HCT116 (cell line): ENCODE data around the gene FOXP2. TPM values are rescaled to one million over a fixed set of nuclear protein-coding genes. Genes with fewer than 3 reads are reported as not detected.

Source experiments
- ATAC-seq: fragments of 200-7000 bp; cut with Tn5 transposase; 2 replicates; pipeline ENCODE4 v1.9.1; 2020; ENCODE audit warnings: mild to moderate bottlenecking, moderate library complexity
- BruUV-seq: library from RNA; stranded (reverse); fragments of 400-500 nt; replicated peaks from 2 replicates; lab custom pipeline; 2021; lab: Mats Ljungman, UMichigan
- CTCF ChIA-PET: fragments of 300-600 bp; sonication (Branson Sonifier 250); formaldehyde crosslinking; loops from one replicate; lab custom pipeline; 2021; ENCODE audit warnings: antibody characterized with exemption; lab: Charles Lee
- POLR2A ChIA-PET: fragments of 300-600, 350-600 bp; sonication (Branson Sonifier 250); formaldehyde crosslinking; loops from one replicate; lab custom pipeline; 2021; ENCODE audit warnings: antibody characterized with exemption; lab: Charles Lee
- RAD21 ChIA-PET, 2 experiments: fragments of 300-600 bp; sonication (Branson Sonifier 250); formaldehyde crosslinking; loops; one replicate each; lab custom pipeline; 2023; ENCODE audit warnings: low total read pairs in 2 of 2; ENCODE audit not compliant: uncharacterized antibody in 2 of 2, unreplicated experiment in 2 of 2, low non-redundant PET in 1 of 2; lab: Charles Lee
- DNase-seq: peaks from one replicate; pipeline ENCODE4 v3.0.0-alpha.2; 2010; ENCODE audit warnings: low read depth, low spot score
- H2AFZ ChIP-seq: fragments of 200-600 bp; shearing (Covaris generic), sonication (generic); 2 replicates; pipeline ENCODE4 v1.6.1; 2017; ENCODE audit warnings: low read depth, mixed run types, mixed read lengths, antibody characterized with exemption, low read length; ENCODE audit not compliant: poor library complexity, severe bottlenecking
- H3K27ac ChIP-seq: 2 replicates; pipeline ENCODE4 v1.5.1; 2012; ENCODE audit warnings: low read depth, low read length
- H3K27me3 ChIP-seq: fragments of 200-600 bp; sonication (generic); 2 replicates; pipeline ENCODE4 v1.6.1; 2016; ENCODE audit warnings: mixed run types, low read length, mixed read lengths; ENCODE audit not compliant: insufficient read depth
- H3K36me3 ChIP-seq, 2 experiments: fragments of 200-500 bp in 1 of 2; fragments of 200-600 bp in 1 of 2; sonication (Bioruptor generic) in 1 of 2; sonication (generic) in 1 of 2; 2 replicates each; pipeline versions ENCODE4 v1.5.1 to v1.6.1; 2014 to 2016; ENCODE audit warnings: low read length in 2 of 2, inconsistent platforms in 1 of 2, mixed read lengths in 1 of 2, mixed run types in 1 of 2; ENCODE audit not compliant: insufficient read depth in 2 of 2, control insufficient read depth in 1 of 2
- H3K4me1 ChIP-seq, 2 experiments: fragments of 200-600 bp in 1 of 2; sonication (generic) in 1 of 2; 2 replicates each; pipeline versions ENCODE4 v1.5.1 to v1.6.1; 2012 to 2017; ENCODE audit warnings: low read length in 2 of 2, inconsistent platforms in 1 of 2, mild to moderate bottlenecking in 1 of 2, mixed read lengths in 1 of 2, mixed run types in 1 of 2, moderate library complexity in 1 of 2; ENCODE audit not compliant: insufficient read depth in 2 of 2, control insufficient read depth in 1 of 2
- H3K4me2 ChIP-seq: fragments of 200-600 bp; sonication (generic); 2 replicates; pipeline ENCODE4 v1.6.1; 2017; ENCODE audit warnings: mixed run types, low read length, mixed read lengths
- H3K4me3 ChIP-seq, 2 experiments: fragments of 200-600 bp in 1 of 2; sonication (generic) in 1 of 2; replicated peaks in 1 of 2; 2 replicates each; pipeline ENCODE4 v1.5.1; 2011 to 2016; ENCODE audit warnings: low read length in 2 of 2, control low read depth in 1 of 2, low read depth in 1 of 2, mild to moderate bottlenecking in 1 of 2, mixed read lengths in 1 of 2, mixed run types in 1 of 2
- H3K79me2 ChIP-seq: fragments of 200-600 bp; sonication (generic); 2 replicates; pipeline ENCODE4 v1.6.1; 2017; ENCODE audit warnings: mild to moderate bottlenecking, mixed run types, low read length, moderate library complexity, mixed read lengths; ENCODE audit not compliant: insufficient read depth
- H3K9ac ChIP-seq: fragments of 200-600 bp; sonication (generic); 2 replicates; pipeline ENCODE4 v1.6.1; 2016; ENCODE audit warnings: low read length, mixed read lengths
- H3K9me2 ChIP-seq: fragments of 200-600 bp; sonication (generic), shearing (Covaris generic); 2 replicates; pipeline ENCODE4 v1.6.1; 2017; ENCODE audit warnings: mixed run types, mild to moderate bottlenecking, moderate library complexity; ENCODE audit not compliant: insufficient read depth
- H3K9me3 ChIP-seq, 2 experiments: fragments of 200-500 bp in 1 of 2; fragments of 200-600 bp in 1 of 2; sonication (Bioruptor generic) in 1 of 2; sonication (generic) in 1 of 2; 2 replicates each; pipeline ENCODE4 v1.6.1; 2014 to 2017; ENCODE audit warnings: low read length in 2 of 2, mixed read lengths in 2 of 2, inconsistent platforms in 1 of 2, low read depth in 1 of 2, mild to moderate bottlenecking in 1 of 2, mixed run types in 1 of 2, moderate library complexity in 1 of 2; ENCODE audit not compliant: control insufficient read depth in 1 of 2, insufficient read depth in 1 of 2
- H4K20me1 ChIP-seq: fragments of 200-600 bp; sonication (generic), shearing (Covaris generic); 2 replicates; pipeline ENCODE4 v1.6.1; 2017; ENCODE audit warnings: mixed run types, mild to moderate bottlenecking, moderate library complexity; ENCODE audit not compliant: insufficient read depth
- ATF3 ChIP-seq: IDR thresholded peaks from 2 replicates; pipeline ENCODE4 v1.6.1; 2012
- CEBPB ChIP-seq: IDR thresholded peaks from 2 replicates; pipeline ENCODE4 v1.6.1; 2012; ENCODE audit warnings: low read depth
- CTCF ChIP-seq, 3 experiments: fragments of 200-600 bp in 1 of 3; sonication (generic) in 1 of 3; IDR thresholded peaks in 2 of 3; conservative IDR thresholded peaks in 1 of 3; 2 replicates each; pipeline ENCODE4 v1.5.1; 2012 to 2017; ENCODE audit warnings: low read depth in 2 of 3, low read length in 2 of 3, antibody characterized with exemption in 1 of 3, borderline replicate concordance in 1 of 3, control low read depth in 1 of 3, mild to moderate bottlenecking in 1 of 3, mixed read lengths in 1 of 3, mixed run types in 1 of 3, moderate library complexity in 1 of 3; ENCODE audit not compliant: insufficient read depth in 1 of 3
- EGR1 ChIP-seq: IDR thresholded peaks from 2 replicates; pipeline ENCODE4 v1.6.1; 2012; ENCODE audit warnings: low read depth
- ELF1 ChIP-seq: IDR thresholded peaks from 2 replicates; pipeline ENCODE4 v1.6.1; 2012; ENCODE audit warnings: low read depth, borderline replicate concordance
- EZH2 ChIP-seq: fragments of 200-600 bp; sonication (generic); IDR thresholded peaks from 2 replicates; pipeline ENCODE4 v1.6.1; 2017; ENCODE audit warnings: antibody characterized with exemption, mixed run types
- FOSL1 ChIP-seq: IDR thresholded peaks from 2 replicates; pipeline ENCODE4 v1.6.1; 2012; ENCODE audit warnings: low read depth
- JUND ChIP-seq: IDR thresholded peaks from 2 replicates; pipeline ENCODE4 v1.6.1; 2012
- MAX ChIP-seq: IDR thresholded peaks from 2 replicates; pipeline ENCODE4 v1.6.1; 2012
- POLR2AphosphoS5 ChIP-seq: IDR thresholded peaks from 2 replicates; pipeline ENCODE4 v1.6.1; 2011; ENCODE audit warnings: mild to moderate bottlenecking, low read depth, low read length, moderate library complexity
- RAD21 ChIP-seq: IDR thresholded peaks from 2 replicates; pipeline ENCODE4 v1.6.1; 2012; ENCODE audit warnings: low read depth, mild to moderate bottlenecking
- REST ChIP-seq: IDR thresholded peaks from 2 replicates; pipeline ENCODE4 v1.6.1; 2012; ENCODE audit warnings: low read depth
- SRF ChIP-seq: IDR thresholded peaks from 2 replicates; pipeline ENCODE4 v1.6.1; 2012; ENCODE audit warnings: low read depth
- ZNF274 ChIP-seq: fragments of 200-500 bp; sonication (Bioruptor generic); IDR thresholded peaks from 2 replicates; pipeline ENCODE4 v1.6.1; 2014; ENCODE audit warnings: mild to moderate bottlenecking, low read depth, low read length, inconsistent platforms
- intact Hi-C: fragments of 100-400 bp; cut with micrococcal nuclease; formaldehyde crosslinking; loops from 2 replicates; pipeline ENCODE4 v1.10.0; 2022
- total RNA-seq: library from RNA; stranded (reverse); gene quantifications from one replicate; pipeline ENCODE4 v1.2.1, GENCODE V29; 2021; ENCODE audit not compliant: unreplicated experiment

FOXP2 gene
- total RNA-seq, 1 experiment from 2014 or later: 2.5 TPM

GRCh38 chr7:114554781-114555537, 140.3 kb downstream of the FOXP2 start:
- Histone ChIP-seq H3K9ac (no peak overlapping the region), H3K36me3 (no peaks in the 10 kb centered on the region), H3K9me3 (no peaks in the 10 kb centered on the region), H3K79me2 (no peaks in the 10 kb centered on the region), H3K4me3 (no peak overlapping the region), H3K4me2 (peak overlapping the region; percentile 36), H3K4me1 (0 out of 4 replicates have a peak, but pooled peaks cover 0 to 5% of the 10 kb centered on the region in 2 experiments), H4K20me1 (no peaks in the 10 kb centered on the region), H3K9me2 (no peaks in the 10 kb centered on the region), H2AFZ (peak overlapping the region; percentile 89), H3K27me3 (no peaks in the 10 kb centered on the region), H3K27ac (no peak overlapping the region)
- CTCF ChIA-PET: no interaction called here
- DNase-seq (peak; percentile 23), ATAC-seq (peak; percentile 70)
- RAD21 ChIA-PET: no interaction called here
- intact Hi-C loops: no loop called here
- no TSS peak for BruUV-seq
- POLR2A ChIA-PET: interaction anchor here (0.7 kb wide), 1 partner anchor 920 kb away, joined by 3 read pairs; no protein-coding TSS in a partner anchor
- TF ChIP-seq ATF3: 0 out of 2 replicates have a peak, but pooled peaks have one; percentile 6
- TF ChIP-seq CEBPB: 0 out of 2 replicates have a peak, but pooled peaks have one; percentile 34
- TF ChIP-seq FOSL1: peak; percentile 47; the same call in 1 of the 2 replicates
- no peak for TF ChIP-seq EZH2
- TF ChIP-seq ELF1: no peak
- no peak for TF ChIP-seq ZNF274
- TF ChIP-seq MAX: peak; percentile 29; the same call in 1 of the 2 replicates
- 0 out of 2 replicates have a peak, but pooled peaks have one; percentile 44 for TF ChIP-seq JUND
- TF ChIP-seq RAD21: no peak

- H3K79me2 ChIP-seq: no peaks in the 10 kb centered on the region
- no peak for DNase-seq
- no TSS peak for BruUV-seq
- no peak overlapping the region for H3K9ac ChIP-seq
- ATAC-seq: no peak
- no peaks in the 10 kb centered on the region for H4K20me1 ChIP-seq
- H3K4me1 ChIP-seq: no peaks in the 10 kb centered on the region
- CTCF ChIA-PET: no interaction called here
- no peaks in the 10 kb centered on the region for H3K9me3 ChIP-seq
- no peaks in the 10 kb centered on the region for H3K9me2 ChIP-seq
- no peak overlapping the region for H2AFZ ChIP-seq
- POLR2A ChIA-PET: no interaction called here
- RAD21 ChIA-PET: interaction anchor here in 1 of 2 experiments (0.6 kb wide), 1 partner anchor 96 kb away, joined by 3 read pairs; no protein-coding TSS in a partner anchor
- no peak overlapping the region for H3K4me2 ChIP-seq
- no peak overlapping the region for H3K27ac ChIP-seq
- intact Hi-C loops: no loop called here
- H3K27me3 ChIP-seq: no peaks in the 10 kb centered on the region
- H3K4me3 ChIP-seq: no peak overlapping the region
- no peaks in the 10 kb centered on the region for H3K36me3 ChIP-seq
- TF ChIP-seq EGR1 (no peak), CTCF (IDR thresholded peaks at IDR 0.05 in 2 of 3, conservative IDR thresholded peaks at IDR 0.05 in 1 of 3; ENCODE audit: borderline replicate concordance in 1 of 3, insufficient read depth in 1 of 3, low read depth in 2 of 3, low read length in 2 of 3) (no peak), POLR2AphosphoS5 (no peak), REST (no peak), SRF (no peak)
These were observed 152.8 kb downstream of the FOXP2 start for GRCh38 chr7:114567416-114567815.
